Activated CD8-positive, alpha-beta T cell treated with anti-CD3 and anti-CD28 coated beads, Interleukin-2, amount 10 ng/mL, durations not matched to agents 7 days and 5 days (primary cell): ENCODE measurements around the gene CTIF. TPM values are rescaled to one million over a fixed set of nuclear protein-coding genes. Genes with fewer than 3 reads are reported as not detected.

Experiments
- ATAC-seq: fragments of 150-1000 bp; cut with Tn5 transposase; one replicate; pipeline ENCODE4 v1.10.0; 2021; ENCODE audit warnings: moderate library complexity
- CTCF ChIA-PET: fragments of 350-600 bp; sonication (Branson Sonifier 250); formaldehyde crosslinking; loops from one replicate; lab custom pipeline; 2021; ENCODE audit warnings: antibody characterized with exemption; lab: Charles Lee
- POLR2A ChIA-PET: fragments of 350-600 bp; sonication (Branson Sonifier 250); formaldehyde crosslinking; loops from one replicate; lab custom pipeline; 2021; ENCODE audit warnings: antibody characterized with exemption; lab: Charles Lee
- DNase-seq: peaks from one replicate; pipeline ENCODE4 v3.0.0-alpha.2; 2020
- H3K27ac Mint-ChIP-seq: one replicate; pipeline ENCODE4 v1.8.0; 2021; ENCODE audit warnings: mild to moderate bottlenecking, mixed read lengths
- H3K27me3 Mint-ChIP-seq: one replicate; pipeline ENCODE4 v1.8.0; 2021; ENCODE audit warnings: low read depth, mixed read lengths
- H3K36me3 Mint-ChIP-seq: one replicate; pipeline ENCODE4 v1.8.0; 2021; ENCODE audit warnings: low read depth, mixed read lengths
- H3K4me1 Mint-ChIP-seq: one replicate; pipeline ENCODE4 v1.8.0; 2021; ENCODE audit warnings: low read depth, mixed read lengths
- H3K4me3 Mint-ChIP-seq: one replicate; pipeline ENCODE4 v1.8.0; 2021; ENCODE audit warnings: mild to moderate bottlenecking, mixed read lengths
- H3K9me3 Mint-ChIP-seq: one replicate; pipeline ENCODE4 v1.8.0; 2022; ENCODE audit warnings: mixed read lengths; ENCODE audit not compliant: insufficient read depth
- total RNA-seq, 2 experiments: library from RNA; stranded (reverse); gene quantifications; one replicate each; pipeline ENCODE4 v1.2.3, GENCODE V29; 2021

The CTIF gene
- total RNA-seq, 2 experiments from 2014 or later: 1.3 to 2.1 TPM

DNA sequence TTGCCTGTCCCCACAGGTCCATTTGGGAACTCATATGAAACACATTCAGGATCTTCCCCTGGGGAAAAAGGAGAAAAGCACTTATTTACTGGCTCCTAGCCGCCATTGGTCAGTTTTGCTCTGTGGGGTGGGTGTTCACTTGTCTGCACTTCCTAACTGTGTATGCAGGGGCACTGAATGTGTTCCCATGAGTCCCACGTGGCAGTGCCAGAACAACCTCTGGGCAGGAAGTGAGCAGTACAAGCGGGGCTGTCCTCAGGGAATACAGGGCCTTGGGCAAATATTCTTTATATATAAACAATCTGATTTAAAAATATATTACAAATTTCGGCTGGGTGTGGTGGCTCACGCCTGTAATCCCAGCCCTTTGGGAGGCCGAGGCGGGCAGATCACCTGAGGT lies 21.8 kb upstream of the CTIF start:
- no peaks in the 10 kb centered on the region for H3K9me3 Mint-ChIP-seq
- H3K4me3 Mint-ChIP-seq: no peak overlapping the region
- no peak for DNase-seq
- ATAC-seq: no peak
- POLR2A ChIA-PET: no interaction called here
- peaks cover 23% of the 10 kb centered on the region for H3K27me3 Mint-ChIP-seq
- no peak overlapping the region for H3K27ac Mint-ChIP-seq
- H3K36me3 Mint-ChIP-seq: no peaks in the 10 kb centered on the region
- CTCF ChIA-PET: no interaction called here
- H3K4me1 Mint-ChIP-seq: no peaks in the 10 kb centered on the region

DNA sequence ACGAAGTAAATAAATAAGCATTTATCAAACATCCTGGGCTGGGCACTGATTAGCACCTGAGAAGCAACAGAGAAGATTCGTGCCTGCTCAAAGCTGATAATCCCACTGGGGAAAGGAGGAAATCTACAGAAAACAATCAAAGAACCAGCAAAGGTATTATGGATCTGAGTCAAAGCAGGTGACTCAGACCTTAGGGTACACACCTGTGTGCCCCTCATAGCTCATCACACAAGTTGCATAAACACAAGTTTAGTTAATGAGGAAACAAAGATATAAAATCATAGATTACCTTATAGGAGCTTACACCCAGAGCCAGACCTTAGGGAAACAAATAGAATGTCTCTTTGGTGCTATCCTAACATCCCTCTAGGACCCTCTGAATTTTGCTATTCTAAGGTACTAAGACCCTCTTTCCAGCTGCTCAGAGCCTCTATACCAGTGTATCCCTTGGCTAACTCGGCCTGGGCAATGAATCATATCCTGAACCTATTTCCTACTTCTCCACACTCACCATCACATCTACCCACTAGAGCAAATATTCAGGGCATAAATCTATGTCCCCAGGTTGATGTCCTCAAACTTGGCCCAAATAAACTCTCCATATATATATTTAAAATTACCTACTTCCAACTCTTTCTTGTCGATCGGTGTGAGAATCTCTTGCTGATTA lies 19.3 kb upstream of the CTIF start:
- Mint-ChIP-seq H3K4me3 (no peak overlapping the region), H3K9me3 (no peaks in the 10 kb centered on the region), H3K27ac (no peak overlapping the region), H3K27me3 (peaks cover 26% of the 10 kb centered on the region), H3K4me1 (no peaks in the 10 kb centered on the region), H3K36me3 (no peaks in the 10 kb centered on the region)
- ChIA-PET POLR2A (no interaction called here), CTCF (interaction anchor here (0.6 kb wide), 1 partner anchor 1559 kb away, joined by 3 read pairs; no protein-coding TSS in a partner anchor)
- no peak for ATAC-seq
- DNase-seq: no peak

DNA sequence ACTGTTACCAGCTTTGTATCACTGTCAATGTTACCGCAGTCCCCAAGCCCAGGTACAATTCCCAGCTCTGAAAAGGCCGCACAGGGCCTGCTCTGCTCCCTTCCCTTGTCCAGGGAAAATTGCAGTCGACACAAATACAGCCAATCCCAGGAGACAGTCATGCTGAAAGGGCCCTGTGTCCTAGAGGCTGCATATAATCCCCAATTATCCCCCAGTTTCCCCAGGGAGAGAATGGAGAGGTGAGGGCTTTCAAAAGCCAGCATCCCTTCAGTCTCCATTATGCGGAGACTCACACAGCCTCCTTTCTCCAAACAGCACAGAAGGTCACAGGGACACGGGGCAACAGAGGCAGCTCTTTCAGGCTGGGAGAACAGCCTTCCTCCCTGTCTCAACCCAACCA lies 17.1 kb upstream of the CTIF start:
- Mint-ChIP-seq H3K4me1 (no peaks in the 10 kb centered on the region), H3K9me3 (no peaks in the 10 kb centered on the region), H3K36me3 (no peaks in the 10 kb centered on the region), H3K4me3 (no peak overlapping the region), H3K27ac (no peak overlapping the region), H3K27me3 (peaks cover 26% of the 10 kb centered on the region)
- ChIA-PET POLR2A (no interaction called here), CTCF (interaction anchor here (0.6 kb wide), 1 partner anchor 42 kb away, joined by 3 read pairs; no protein-coding TSS in a partner anchor)
- ATAC-seq: no peak
- no peak for DNase-seq

DNA sequence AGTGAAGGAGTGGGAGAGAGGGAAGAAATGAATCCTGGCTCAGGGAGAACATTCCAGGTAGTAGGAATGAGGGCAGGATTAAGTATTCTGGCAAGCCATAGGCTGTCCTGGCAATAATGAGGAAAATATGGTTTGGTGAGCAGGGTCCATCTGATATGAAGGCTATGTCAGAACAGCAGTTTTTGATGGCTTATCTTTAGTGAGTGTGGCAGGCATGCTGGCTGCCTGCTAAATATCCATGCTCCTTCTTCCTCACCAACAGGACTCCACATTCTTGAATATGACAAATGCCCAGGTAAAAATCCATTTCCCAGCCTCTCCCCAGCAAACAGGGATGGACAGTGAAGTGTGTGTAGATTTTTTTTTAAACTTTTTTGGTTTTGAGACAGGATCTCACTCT lies 13.2 kb upstream of the CTIF start:
- ChIA-PET POLR2A (no interaction called here), CTCF (interaction anchor here (1.0 kb wide), 1 partner anchor 16 kb away, joined by 3 read pairs; no protein-coding TSS in a partner anchor)
- Mint-ChIP-seq H3K27ac (no peak overlapping the region), H3K9me3 (no peaks in the 10 kb centered on the region), H3K4me1 (no peaks in the 10 kb centered on the region), H3K36me3 (no peaks in the 10 kb centered on the region), H3K4me3 (no peak overlapping the region), H3K27me3 (peaks cover 37% of the 10 kb centered on the region)
- DNase-seq (no peak), ATAC-seq (no peak)

DNA sequence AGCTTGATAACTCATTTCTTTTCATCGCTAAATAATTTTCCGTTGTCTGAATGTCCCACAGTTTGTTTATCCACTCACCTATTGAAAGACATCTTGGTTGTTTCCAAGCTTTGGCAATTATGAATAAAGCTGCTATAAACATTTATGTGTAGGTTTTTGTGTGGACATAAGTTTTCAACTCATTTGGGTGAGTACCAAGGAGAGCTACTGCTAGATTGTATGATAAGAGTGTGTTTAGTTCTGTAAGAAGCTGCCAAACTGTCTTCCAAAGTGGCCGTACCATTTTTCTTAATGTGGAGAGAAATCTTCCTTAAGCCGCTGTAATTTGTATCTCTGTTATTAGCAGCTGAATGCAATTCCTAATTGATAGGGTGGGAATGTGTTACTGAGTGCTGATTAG lies 11.4 kb upstream of the CTIF start:
- H3K4me1 Mint-ChIP-seq: no peaks in the 10 kb centered on the region

DNA sequence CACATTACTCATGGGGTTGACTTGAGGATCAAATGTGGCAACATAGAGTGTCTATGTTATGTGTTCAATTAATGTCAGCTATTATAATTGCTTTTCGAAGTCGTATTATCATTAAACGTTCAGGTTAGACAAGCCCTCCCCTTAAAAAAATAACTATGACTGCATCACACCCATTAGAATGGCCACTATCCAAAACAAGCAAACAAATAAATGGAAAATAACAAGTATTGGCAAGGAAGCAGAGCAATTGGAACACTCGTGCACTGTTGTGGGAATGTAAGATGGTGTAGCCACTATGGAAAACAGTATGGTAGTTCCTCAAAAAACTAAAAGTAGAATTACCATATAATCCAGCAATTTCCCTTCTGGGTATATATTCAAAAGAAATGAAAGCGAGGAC lies 10.0 kb upstream of the CTIF start:
- H3K27ac Mint-ChIP-seq: no peak overlapping the region
- DNase-seq: no peak
- no peaks in the 10 kb centered on the region for H3K9me3 Mint-ChIP-seq
- no peak overlapping the region for H3K4me3 Mint-ChIP-seq
- no peaks in the 10 kb centered on the region for H3K4me1 Mint-ChIP-seq
- POLR2A ChIA-PET: no interaction called here
- H3K27me3 Mint-ChIP-seq: peaks cover 34% of the 10 kb centered on the region
- no peaks in the 10 kb centered on the region for H3K36me3 Mint-ChIP-seq
- ATAC-seq: no peak
- CTCF ChIA-PET: no interaction called here

More for the DNA sequence above, 11.4 kb upstream of the CTIF start:
- POLR2A ChIA-PET: no interaction called here
- ATAC-seq (no peak), DNase-seq (no peak)
- no peak overlapping the region for H3K27ac Mint-ChIP-seq
- H3K9me3 Mint-ChIP-seq: no peaks in the 10 kb centered on the region
- CTCF ChIA-PET: interaction anchor here (1.3 kb wide), 1 partner anchor 82 kb away, joined by 4 read pairs; no protein-coding TSS in a partner anchor
- H3K4me3 Mint-ChIP-seq: no peak overlapping the region
- H3K36me3 Mint-ChIP-seq: no peaks in the 10 kb centered on the region
- H3K27me3 Mint-ChIP-seq: peaks cover 34% of the 10 kb centered on the region

DNA sequence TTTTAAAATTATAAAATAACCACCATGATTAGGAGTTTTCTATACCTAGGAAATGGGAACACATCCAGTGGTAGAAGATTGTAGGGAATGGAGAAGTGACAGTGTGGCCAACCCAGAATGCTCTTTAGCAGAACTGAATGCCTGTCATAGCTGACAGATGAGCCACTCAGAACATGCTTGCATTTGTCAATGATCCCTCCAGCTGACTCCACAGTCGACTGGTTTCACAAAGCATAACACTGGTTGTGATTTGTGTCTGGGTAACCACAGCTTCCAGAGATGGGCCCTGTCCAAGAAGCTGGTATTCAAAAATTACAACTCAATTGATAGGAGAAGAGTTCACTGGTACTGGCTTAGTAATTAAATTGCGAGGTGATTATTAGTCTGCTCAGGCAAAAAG lies 9.0 kb upstream of the CTIF start:
- H3K27me3 Mint-ChIP-seq: peaks cover 30% of the 10 kb centered on the region
- DNase-seq (no peak), ATAC-seq (no peak)
- H3K36me3 Mint-ChIP-seq: no peaks in the 10 kb centered on the region
- no peaks in the 10 kb centered on the region for H3K4me1 Mint-ChIP-seq
- no peak overlapping the region for H3K27ac Mint-ChIP-seq
- H3K4me3 Mint-ChIP-seq: no peak overlapping the region
- POLR2A ChIA-PET: no interaction called here
- no peaks in the 10 kb centered on the region for H3K9me3 Mint-ChIP-seq
- CTCF ChIA-PET: no interaction called here

DNA sequence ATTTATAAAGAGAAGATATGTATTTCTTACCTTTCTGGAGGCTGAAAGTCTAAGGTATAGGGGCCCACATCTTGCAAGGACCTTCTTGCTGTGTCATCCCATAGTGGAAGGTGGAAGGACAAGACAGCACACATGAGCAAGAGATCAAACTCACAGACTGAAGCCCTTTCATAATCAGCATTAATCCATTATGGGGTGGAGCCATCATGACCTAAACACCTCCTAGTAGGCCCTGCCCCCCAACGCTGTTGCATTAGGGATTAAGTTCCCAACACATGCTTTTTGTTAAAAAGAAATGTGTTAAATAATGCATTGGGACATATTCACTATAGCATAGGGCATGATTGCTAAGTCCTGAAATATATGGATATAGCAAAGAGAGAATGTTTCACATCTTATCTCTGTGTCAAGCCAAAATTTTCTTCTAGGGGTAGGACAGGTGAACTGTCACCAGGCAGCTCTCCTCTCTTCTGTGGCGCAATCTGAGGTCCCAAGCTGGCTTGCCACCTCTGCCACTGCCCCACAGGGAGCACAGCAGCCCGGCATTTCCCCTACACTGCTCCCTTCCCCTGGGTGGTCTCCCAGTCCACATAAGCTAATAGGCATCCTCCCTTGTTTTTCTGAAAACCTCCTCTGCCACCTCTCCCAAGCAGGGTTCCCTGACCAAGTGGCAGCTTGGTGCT lies 8.3 kb upstream of the CTIF start:
- POLR2A ChIA-PET: no interaction called here

DNA sequence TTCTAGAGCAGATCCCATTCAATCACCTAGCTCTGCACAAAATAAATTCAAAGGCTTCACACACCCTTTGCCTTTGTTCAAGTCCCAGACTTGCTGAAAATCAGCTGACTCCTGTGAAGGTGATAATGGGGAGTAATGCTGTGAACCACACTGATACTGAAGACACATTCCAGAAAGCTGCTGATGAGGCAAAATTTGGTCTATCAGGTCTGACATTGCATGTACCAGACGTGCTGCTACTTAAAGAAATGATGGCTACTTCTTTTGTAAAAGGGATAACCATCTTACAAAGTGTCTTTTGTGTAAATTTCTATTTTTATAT lies 7.8 kb upstream of the CTIF start:
- ChIA-PET POLR2A (no interaction called here), CTCF (no interaction called here)
- Mint-ChIP-seq H3K27me3 (peaks cover 32% of the 10 kb centered on the region), H3K27ac (no peak overlapping the region), H3K9me3 (no peaks in the 10 kb centered on the region), H3K4me3 (no peak overlapping the region), H3K4me1 (no peaks in the 10 kb centered on the region), H3K36me3 (no peaks in the 10 kb centered on the region)
- DNase-seq (no peak), ATAC-seq (no peak)

More for the DNA sequence above, 8.3 kb upstream of the CTIF start:
- ATAC-seq (no peak), DNase-seq (no peak)
- Mint-ChIP-seq H3K27ac (no peak overlapping the region), H3K4me3 (no peak overlapping the region), H3K36me3 (no peaks in the 10 kb centered on the region), H3K9me3 (no peaks in the 10 kb centered on the region), H3K27me3 (peaks cover 32% of the 10 kb centered on the region), H3K4me1 (no peaks in the 10 kb centered on the region)
- CTCF ChIA-PET: no interaction called here

DNA sequence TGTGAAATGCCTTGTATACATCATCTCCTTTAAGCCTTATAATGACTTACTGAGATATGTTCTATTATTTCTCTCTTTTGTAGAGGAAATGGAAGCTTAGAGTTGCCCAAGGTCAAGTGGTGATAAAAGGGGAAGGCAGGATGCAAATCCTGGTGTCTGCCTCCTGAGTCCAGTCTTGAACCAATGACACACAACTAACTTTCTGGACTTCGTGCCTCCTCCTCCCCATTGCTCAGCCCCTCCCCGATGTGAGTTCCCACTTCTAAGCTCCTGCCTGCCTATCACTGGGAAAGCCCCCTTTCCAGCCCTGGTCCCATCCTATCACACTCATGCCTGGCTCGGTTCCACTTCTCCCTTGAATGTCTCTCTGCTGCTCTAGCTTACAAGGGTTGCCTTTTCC lies 6.9 kb upstream of the CTIF start:
- Mint-ChIP-seq H3K4me3 (no peak overlapping the region), H3K27me3 (peaks cover 32% of the 10 kb centered on the region), H3K36me3 (no peaks in the 10 kb centered on the region), H3K9me3 (no peaks in the 10 kb centered on the region), H3K4me1 (no peaks in the 10 kb centered on the region), H3K27ac (no peak overlapping the region)
- ChIA-PET POLR2A (no interaction called here), CTCF (no interaction called here)
- no peak for DNase-seq
- ATAC-seq: no peak

DNA sequence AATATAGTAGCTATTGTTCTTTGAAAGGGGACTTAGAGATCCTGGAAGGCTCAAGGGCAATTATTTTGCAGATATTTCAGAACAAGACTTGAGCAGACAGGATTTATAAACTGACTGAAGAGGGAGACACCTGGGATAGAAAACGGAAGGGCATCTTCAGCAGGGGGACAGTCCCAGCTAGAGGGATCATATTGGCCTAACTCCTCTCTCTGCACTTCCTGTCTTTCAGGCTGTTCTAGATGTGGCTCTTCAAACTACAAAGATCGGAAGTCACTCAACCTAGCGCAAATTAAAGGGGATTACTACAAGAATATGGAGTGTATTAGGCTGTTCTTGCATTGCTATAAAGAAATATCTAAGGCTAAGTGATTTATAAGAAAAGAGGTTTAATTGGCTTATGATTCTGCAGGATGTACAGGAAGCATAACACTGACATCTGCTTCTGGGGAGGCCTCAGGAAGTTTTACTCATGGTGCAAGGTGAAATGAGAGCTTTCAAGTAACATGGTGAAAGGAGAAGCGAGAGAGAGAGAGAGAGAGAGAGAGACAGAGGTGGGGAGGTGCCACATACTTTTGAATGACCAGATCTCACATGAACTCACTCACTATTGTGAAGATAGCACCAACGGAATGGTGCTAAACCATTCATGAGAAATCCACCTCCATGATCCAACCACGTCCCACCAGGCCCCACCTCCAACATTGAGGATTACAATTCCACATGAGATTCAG lies 5.3 kb upstream of the CTIF start:
- Mint-ChIP-seq H3K27ac (no peak overlapping the region), H3K4me1 (peaks cover 1% of the 10 kb centered on the region), H3K36me3 (no peaks in the 10 kb centered on the region), H3K4me3 (no peak overlapping the region), H3K27me3 (peaks cover 21% of the 10 kb centered on the region), H3K9me3 (no peaks in the 10 kb centered on the region)
- ChIA-PET POLR2A (interaction anchor here (0.6 kb wide), 1 partner anchor 219 kb away, joined by 3 read pairs; no protein-coding TSS in a partner anchor), CTCF (no interaction called here)
- ATAC-seq (no peak), DNase-seq (no peak)

DNA sequence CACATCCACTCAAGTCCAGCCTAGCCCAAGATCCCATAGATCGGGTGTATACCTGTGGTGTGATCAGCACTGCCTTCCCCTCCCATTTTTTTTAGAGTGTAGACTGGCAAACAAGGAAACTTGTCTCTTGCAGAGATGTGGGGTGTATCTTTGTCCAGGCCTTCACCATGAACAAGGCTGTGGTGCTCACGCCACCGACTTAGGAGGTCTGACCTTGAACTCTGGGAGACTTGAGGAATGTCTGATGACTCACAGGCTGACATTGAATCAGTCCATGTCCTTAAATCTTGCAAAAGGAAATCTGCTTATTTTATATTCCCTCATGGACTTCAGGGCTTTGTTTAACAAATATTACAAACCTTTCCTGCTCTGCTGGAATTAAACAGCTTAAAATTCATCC lies 4.5 kb upstream of the CTIF start:
- peaks cover 5% of the 10 kb centered on the region for H3K4me1 Mint-ChIP-seq
- no peak overlapping the region for H3K4me3 Mint-ChIP-seq
- H3K27me3 Mint-ChIP-seq: peaks cover 15% of the 10 kb centered on the region
- no peak overlapping the region for H3K27ac Mint-ChIP-seq
- no peak for DNase-seq
- no peaks in the 10 kb centered on the region for H3K9me3 Mint-ChIP-seq
- no peak for ATAC-seq
- CTCF ChIA-PET: no interaction called here
- H3K36me3 Mint-ChIP-seq: no peaks in the 10 kb centered on the region
- POLR2A ChIA-PET: no interaction called here
